ENCODE results near the gene MGLL. TPM values are rescaled to one million over a fixed set of nuclear protein-coding genes. Genes with fewer than 3 reads are reported as not detected.
"Not testable (repeated sequence)": the region's sequence is repeated elsewhere in the genome, so short reads cannot be mapped to it uniquely, and the experiment has no call there.

Gene MGLL
- total and polyA plus RNA-seq, 2 experiments from 2014 or later = 58.7 to 184 TPM

- no peaks in the 10 kb centered on the region for H3K9me2 ChIP-seq (ENCODE audit: insufficient read depth)
- H3K9ac ChIP-seq = no peak overlapping the region
- H3K27me3 ChIP-seq (replicated peaks; ENCODE audit: insufficient read depth) = no peaks in the 10 kb centered on the region
- no peak overlapping the region for H3K27ac ChIP-seq
- WGBS, 2 experiments (ENCODE audit: low coverage in 1 of 2, low lambda C conversion rate in 2 of 2, missing lambda C conversion rate in 2 of 2) = 64 to 66% methylated on average over 7 of the region's 7 CpGs
- TF ChIP-seq EZH2 (IDR thresholded peaks at IDR 0.05; ENCODE audit: insufficient read depth, poor library complexity, severe bottlenecking) (no peak), EZH2phosphoT487 (IDR thresholded peaks at IDR 0.05; ENCODE audit: insufficient read depth, low read depth) (no peak)
- no peak overlapping the region for H3K4me3 ChIP-seq
- peaks cover 11% of the 10 kb centered on the region; the same call in 1 of the 2 replicates for H3K36me3 ChIP-seq (ENCODE audit: low read depth)
- H3K4me2 ChIP-seq (ENCODE audit: unreplicated experiment) = no peak overlapping the region
- H3F3A ChIP-seq (ENCODE audit: insufficient read depth) = no peaks in the 10 kb centered on the region
- H3K4me1 ChIP-seq (ENCODE audit: insufficient read depth) = no peaks in the 10 kb centered on the region
- no peaks in the 10 kb centered on the region; the same call in 1 of the 2 replicates for H3K79me2 ChIP-seq (ENCODE audit: insufficient read depth)
- H2AFZ ChIP-seq = no peak overlapping the region
- no peak for DNase-seq
- in situ Hi-C loops (cut with MboI) = no loop called here
- H3K9me3 ChIP-seq (ENCODE audit: low read depth) = no peaks in the 10 kb centered on the region
- no peaks in the 10 kb centered on the region for H4K20me1 ChIP-seq (ENCODE audit: insufficient read depth)
Observed at GRCh38 chr3:127706312-127706711, 116.0 kb downstream of the MGLL start.

- H3K9me2 ChIP-seq (ENCODE audit: insufficient read depth); DNase-seq; H3K4me2 ChIP-seq (ENCODE audit: unreplicated experiment); in situ Hi-C loops (cut with MboI); H3K4me3 ChIP-seq; H3K4me1 ChIP-seq (ENCODE audit: insufficient read depth); H2AFZ ChIP-seq; H3K27me3 ChIP-seq (replicated peaks; ENCODE audit: insufficient read depth); H3K27ac ChIP-seq; H3K79me2 ChIP-seq (ENCODE audit: insufficient read depth); H3K9me3 ChIP-seq (ENCODE audit: low read depth); H3K9ac ChIP-seq; H3F3A ChIP-seq (ENCODE audit: insufficient read depth); H4K20me1 ChIP-seq (ENCODE audit: insufficient read depth): not testable (repeated sequence)
- peaks cover 11% of the 10 kb centered on the region; the same call in 1 of the 2 replicates for H3K36me3 ChIP-seq (ENCODE audit: low read depth)
- WGBS, 2 experiments (ENCODE audit: low coverage in 1 of 2, low lambda C conversion rate in 2 of 2, missing lambda C conversion rate in 2 of 2) = 65 to 67% methylated on average over 4 of the region's 4 CpGs
Observed at GRCh38 chr3:127704840-127705239, 117.5 kb downstream of the MGLL start.

- Histone ChIP-seq H3K4me1 (ENCODE audit: insufficient read depth) (peaks cover 17% of the 10 kb centered on the region), H3K27me3 (replicated peaks; ENCODE audit: insufficient read depth) (no peaks in the 10 kb centered on the region), H2AFZ (no peak overlapping the region), H3K36me3 (ENCODE audit: low read depth) (peaks cover 11% of the 10 kb centered on the region; the same call in 1 of the 2 replicates), H3K9ac (no peak overlapping the region), H3K79me2 (ENCODE audit: insufficient read depth) (no peaks in the 10 kb centered on the region; the same call in 1 of the 2 replicates), H3K27ac (no peak overlapping the region), H3K4me3 (no peak overlapping the region), H3F3A (ENCODE audit: insufficient read depth) (peaks cover 22% of the 10 kb centered on the region), H3K9me3 (ENCODE audit: low read depth) (no peaks in the 10 kb centered on the region), H3K4me2 (ENCODE audit: unreplicated experiment) (no peak overlapping the region), H4K20me1 (ENCODE audit: insufficient read depth) (no peaks in the 10 kb centered on the region), H3K9me2 (ENCODE audit: insufficient read depth) (no peaks in the 10 kb centered on the region)
- in situ Hi-C loops (cut with MboI) = no loop called here
- 57 to 66% methylated on average over 4 of the region's 4 CpGs for WGBS, 2 experiments (ENCODE audit: low coverage in 1 of 2, low lambda C conversion rate in 2 of 2, missing lambda C conversion rate in 2 of 2)
- DNase-seq = peak; percentile 33
- no peak for TF ChIP-seq EZH2phosphoT487 (IDR thresholded peaks at IDR 0.05; ENCODE audit: insufficient read depth, low read depth)
- no peak for TF ChIP-seq EZH2 (IDR thresholded peaks at IDR 0.05; ENCODE audit: insufficient read depth, poor library complexity, severe bottlenecking)
Observed at GRCh38 chr3:127702151-127702578, 120.2 kb downstream of the MGLL start.

- Histone ChIP-seq H3F3A (ENCODE audit: insufficient read depth) (peaks cover 29% of the 10 kb centered on the region), H3K27me3 (replicated peaks; ENCODE audit: insufficient read depth) (no peaks in the 10 kb centered on the region), H3K36me3 (ENCODE audit: low read depth) (peaks cover 11% of the 10 kb centered on the region; the same call in 1 of the 2 replicates), H3K79me2 (ENCODE audit: insufficient read depth) (no peaks in the 10 kb centered on the region; the same call in 1 of the 2 replicates), H3K4me2 (ENCODE audit: unreplicated experiment) (no peak overlapping the region), H3K9me3 (ENCODE audit: low read depth) (no peaks in the 10 kb centered on the region), H4K20me1 (ENCODE audit: insufficient read depth) (no peaks in the 10 kb centered on the region), H3K4me1 (ENCODE audit: insufficient read depth) (peaks cover 25% of the 10 kb centered on the region), H2AFZ (no peak overlapping the region), H3K27ac (no peak overlapping the region), H3K9ac (no peak overlapping the region), H3K9me2 (ENCODE audit: insufficient read depth) (no peaks in the 10 kb centered on the region), H3K4me3 (no peak overlapping the region)
- WGBS, 2 experiments (ENCODE audit: low coverage in 1 of 2, low lambda C conversion rate in 2 of 2, missing lambda C conversion rate in 2 of 2) = 87% methylated on average over 10 to 11 of the region's 11 CpGs
- DNase-seq = no peak
- in situ Hi-C loops (cut with MboI) = no loop called here
- TF ChIP-seq EZH2 (IDR thresholded peaks at IDR 0.05; ENCODE audit: insufficient read depth, poor library complexity, severe bottlenecking) (no peak), EZH2phosphoT487 (IDR thresholded peaks at IDR 0.05; ENCODE audit: insufficient read depth, low read depth) (no peak)
Observed at GRCh38 chr3:127701280-127701911, 120.9 kb downstream of the MGLL start.
